ENCODE data around the gene CEP295NL. TPM values are rescaled to one million over a fixed set of nuclear protein-coding genes. Genes with fewer than 3 reads are reported as not detected.

The CEP295NL gene
- total and polyA plus RNA-seq, 2 of the 8 experiments (the other 6 are each of a cell fraction or from before 2014, with no cell fraction given), result 0.06 to 2.0 TPM

- no peak for TF ChIP-seq ATF2 (IDR thresholded peaks at IDR 0.05; ENCODE audit: low read length)
- TF ChIP-seq EP300 (IDR thresholded peaks at IDR 0.05; ENCODE audit: borderline replicate concordance in 1 of 2, low read depth in 2 of 2, low read length in 2 of 2), result no peak
- TF ChIP-seq POLR2AphosphoS5 (IDR thresholded peaks at IDR 0.05; ENCODE audit: low read depth, low read length), result no peak
- no peak for TF ChIP-seq TEAD4 (IDR thresholded peaks at IDR 0.05; ENCODE audit: low read depth, low read length)
- TF ChIP-seq SIRT6 (IDR thresholded peaks at IDR 0.05; ENCODE audit: low read length), result no peak
- no peak for TF ChIP-seq RBBP5 (IDR thresholded peaks at IDR 0.05; ENCODE audit: borderline replicate concordance, low read depth, low read length)
Observed at GRCh38 chr17:78883089-78883532, 19.9 kb downstream of the CEP295NL start (continued).

All from H1 (cell line).